H1 (cell line): ENCODE measurements around the gene ZNF202. TPM values are rescaled to one million over a fixed set of nuclear protein-coding genes. Genes with fewer than 3 reads are reported as not detected.

Experiments
- CTCF ChIA-PET: fragments of 300-600 bp; sonication (Branson Sonifier 250); formaldehyde crosslinking; loops from one replicate; lab custom pipeline; 2021; ENCODE audit not compliant: partially characterized antibody; lab: Charles Lee
- POLR2A ChIA-PET: fragments of 300-600 bp; sonication (Branson Sonifier 250); formaldehyde crosslinking; loops from one replicate; lab custom pipeline; 2021; ENCODE audit warnings: inconsistent platforms; ENCODE audit not compliant: partially characterized antibody; lab: Charles Lee
- DNase-seq, 2 experiments: peaks; one replicate each; pipeline versions ENCODE4 v3.0.0 to v3.0.0-alpha.2; 2010 to 2022; ENCODE audit warnings: low spot score in 2 of 2, low read depth in 1 of 2, mixed read lengths in 1 of 2
- FAIRE-seq: peaks from 2 replicates; lab custom pipeline; 2011; peaks lifted over from hg19 to GRCh38; lab: Jason Lieb, UNC
- H2AFZ ChIP-seq: 2 replicates; pipeline ENCODE4 v1.8.1; 2012; ENCODE audit warnings: low read length, inconsistent platforms
- H2AK5ac ChIP-seq: 2 replicates; pipeline ENCODE4 v1.6.1; 2013; ENCODE audit warnings: low read depth, low read length
- H2BK120ac ChIP-seq: replicated peaks from 2 replicates; pipeline ENCODE3; 2013; ENCODE audit warnings: low read depth, low read length, inconsistent platforms
- H2BK12ac ChIP-seq: 2 replicates; pipeline ENCODE4 v1.6.1; 2013; ENCODE audit warnings: low read depth, low read length
- H2BK15ac ChIP-seq: 2 replicates; pipeline ENCODE4 v1.6.1; 2013; ENCODE audit warnings: low read length
- H2BK20ac ChIP-seq: 2 replicates; pipeline ENCODE4 v1.6.1; 2013; ENCODE audit warnings: low read length
- H2BK5ac ChIP-seq: 2 replicates; pipeline ENCODE4 v1.6.1; 2013; ENCODE audit warnings: low read depth, low read length
- H3K14ac ChIP-seq: 2 replicates; pipeline ENCODE4 v1.6.1; 2013; ENCODE audit warnings: inconsistent platforms; ENCODE audit not compliant: insufficient read length
- H3K18ac ChIP-seq: 2 replicates; pipeline ENCODE4 v1.6.1; 2013; ENCODE audit warnings: low read length; ENCODE audit errors: extremely low read depth
- H3K23ac ChIP-seq: 2 replicates; pipeline ENCODE4 v1.6.1; 2013; ENCODE audit warnings: inconsistent platforms; ENCODE audit not compliant: insufficient read length
- H3K23me2 ChIP-seq: 2 replicates; pipeline ENCODE4 v1.6.1; 2013; ENCODE audit warnings: low read depth, low read length
- H3K27ac ChIP-seq: 2 replicates; pipeline ENCODE4 v1.6.1; 2011; ENCODE audit warnings: low read depth, low read length, inconsistent platforms
- H3K27me3 ChIP-seq, 4 experiments: replicated peaks in 1 of 4; 1 replicate in 1 of 4; 2 replicates in 3 of 4; pipeline versions ENCODE4 v1.6.1 to v1.8.1; 2011 to 2013; ENCODE audit warnings: low read length in 3 of 4, mild to moderate bottlenecking in 3 of 4, inconsistent platforms in 2 of 4, mixed read lengths in 2 of 4, moderate library complexity in 1 of 4; ENCODE audit not compliant: control insufficient read depth in 3 of 4, insufficient read depth in 3 of 4; ENCODE audit errors: extremely low read depth in 1 of 4
- H3K36me3 ChIP-seq, 4 experiments: 2 replicates each; pipeline versions ENCODE4 v1.6.1 to v1.8.1; 2011 to 2013; ENCODE audit warnings: mild to moderate bottlenecking in 4 of 4, low read length in 3 of 4, moderate library complexity in 2 of 4, control low read depth in 1 of 4, inconsistent platforms in 1 of 4; ENCODE audit not compliant: insufficient read depth in 4 of 4, control insufficient read depth in 2 of 4
- H3K4ac ChIP-seq: replicated peaks from 2 replicates; pipeline ENCODE3; 2013; ENCODE audit warnings: low read length, low read depth, mixed read lengths, inconsistent platforms; ENCODE audit not compliant: insufficient read length
- H3K4me1 ChIP-seq, 4 experiments: replicated peaks in 1 of 4; 1 replicate in 1 of 4; 2 replicates in 3 of 4; pipeline versions ENCODE4 v1.6.1 to v1.8.1; 2011 to 2013; ENCODE audit warnings: low read length in 3 of 4, inconsistent platforms in 2 of 4, mixed read lengths in 1 of 4; ENCODE audit not compliant: insufficient read depth in 4 of 4, control insufficient read depth in 3 of 4
- H3K4me2 ChIP-seq, 2 experiments: 2 replicates each; pipeline versions ENCODE4 v1.6.1 to v1.8.1; 2011 to 2013; ENCODE audit warnings: low read depth in 2 of 2, low read length in 2 of 2, control low read depth in 1 of 2, inconsistent platforms in 1 of 2, mild to moderate bottlenecking in 1 of 2; ENCODE audit not compliant: insufficient read depth in 1 of 2
- H3K4me3 ChIP-seq, 4 experiments: fragments of 200-600, 300-600 bp in 1 of 4; sonication (generic), shearing (Covaris generic), sonication (Bioruptor Twin) in 1 of 4; 2 replicates each; pipeline versions ENCODE4 v1.5.1 to v1.8.1; 2011 to 2016; ENCODE audit warnings: low read length in 4 of 4, low read depth in 3 of 4, control low read depth in 2 of 4, inconsistent platforms in 2 of 4, mild to moderate bottlenecking in 2 of 4, mixed read lengths in 1 of 4, moderate library complexity in 1 of 4; ENCODE audit not compliant: insufficient read depth in 2 of 4; ENCODE audit errors: extremely low read depth in 1 of 4
- H3K56ac ChIP-seq: replicated peaks from 2 replicates; pipeline ENCODE3; 2013; ENCODE audit warnings: low read depth, mild to moderate bottlenecking, mixed read lengths, low read length, inconsistent platforms; ENCODE audit not compliant: insufficient read length
- H3K79me1 ChIP-seq: 2 replicates; pipeline ENCODE4 v1.6.1; 2013; ENCODE audit warnings: low read depth, low read length, control low read depth
- H3K79me2 ChIP-seq, 2 experiments: 2 replicates each; pipeline versions ENCODE4 v1.6.1 to v1.8.1; 2012 to 2013; ENCODE audit warnings: low read length in 2 of 2, mild to moderate bottlenecking in 2 of 2, inconsistent platforms in 1 of 2; ENCODE audit not compliant: insufficient read depth in 2 of 2, control insufficient read depth in 1 of 2
- H3K9ac ChIP-seq, 4 experiments: replicated peaks in 1 of 4; 1 replicate in 1 of 4; 2 replicates in 3 of 4; pipeline versions ENCODE4 v1.6.1 to v1.8.1; 2011 to 2013; ENCODE audit warnings: low read depth in 3 of 4, low read length in 3 of 4, control low read depth in 2 of 4, mild to moderate bottlenecking in 2 of 4, moderate library complexity in 2 of 4, inconsistent platforms in 1 of 4; ENCODE audit errors: extremely low read depth in 1 of 4
- H3K9me3 ChIP-seq, 2 experiments: 2 replicates each; pipeline versions ENCODE4 v1.6.1 to v1.8.1; 2012 to 2013; ENCODE audit warnings: mild to moderate bottlenecking in 2 of 2, moderate library complexity in 2 of 2, control low read depth in 1 of 2, inconsistent platforms in 1 of 2, low read depth in 1 of 2, low read length in 1 of 2, mixed read lengths in 1 of 2; ENCODE audit not compliant: insufficient read depth in 2 of 2
- H4K20me1 ChIP-seq, 2 experiments: replicated peaks in 1 of 2; 2 replicates each; pipeline versions ENCODE3 to v1.8.1; 2011 to 2013; ENCODE audit warnings: inconsistent platforms in 2 of 2, low read length in 2 of 2, mild to moderate bottlenecking in 1 of 2; ENCODE audit not compliant: insufficient read depth in 2 of 2, control insufficient read depth in 1 of 2
- H4K5ac ChIP-seq: 2 replicates; pipeline ENCODE4 v1.6.1; 2013; ENCODE audit warnings: low read length, low read depth, mixed read lengths, inconsistent platforms; ENCODE audit not compliant: insufficient read length
- H4K8ac ChIP-seq: 2 replicates; pipeline ENCODE4 v1.8.0; 2013; ENCODE audit warnings: mild to moderate bottlenecking, moderate library complexity, low read length, inconsistent platforms; ENCODE audit not compliant: insufficient read depth; ENCODE audit errors: extremely low read depth
- H4K91ac ChIP-seq: replicated peaks from 2 replicates; pipeline ENCODE3; 2013; ENCODE audit warnings: low read length, mixed read lengths, inconsistent platforms; ENCODE audit not compliant: insufficient read length
- POU5F1 ChIP-seq: IDR thresholded peaks from 2 replicates; pipeline ENCODE4 v1.6.1; 2011; ENCODE audit warnings: low read depth, mild to moderate bottlenecking, low read length, moderate library complexity
- RNF2 ChIP-seq: fragments of 200-900, 300-1000 bp; sonication (generic); IDR thresholded peaks from 2 replicates; pipeline ENCODE4 v1.7.1; 2016; ENCODE audit warnings: borderline replicate concordance, low read depth, mild to moderate bottlenecking, antibody characterized with exemption, low read length; ENCODE audit not compliant: poor library complexity, severe bottlenecking; ENCODE audit errors: missing control alignments
- SIX5 ChIP-seq: IDR thresholded peaks from 2 replicates; pipeline ENCODE4 v1.6.1; 2011; ENCODE audit warnings: mild to moderate bottlenecking, low read depth, low read length
- TBP ChIP-seq: IDR thresholded peaks from 2 replicates; pipeline ENCODE4 v1.6.1; 2011; ENCODE audit warnings: low read depth, low read length, improper control_type of control experiment
- WGBS, 2 experiments: shearing (Covaris generic) in 1 of 2; methylation state at CpG; one replicate each; pipeline versions ENCODE4 v1.1.6 to v1.1.7; 2013 to 2015; ENCODE audit warnings: low lambda C conversion rate in 2 of 2, mixed read lengths in 2 of 2, inconsistent platforms in 1 of 2, low coverage in 1 of 2, missing lambda C conversion rate in 1 of 2; ENCODE audit not compliant: insufficient replicate concordance in 2 of 2, insufficient coverage in 1 of 2, insufficient read length in 1 of 2; ENCODE audit errors: extremely low coverage in 1 of 2, missing lambda C conversion rate in 1 of 2; 5-methylcytosine and 5-hydroxymethylcytosine counted together
- polyA plus RNA-seq, 7 experiments: library from polyadenylated mRNA; depleted of rRNA in 3 of 7; stranded (reverse) in 5 of 7; unstranded in 2 of 7; fragments of >200 nt in 5 of 7; fragments of 200-250 nt in 2 of 7; gene quantifications; 1 replicate in 5 of 7; 2 replicates in 1 of 7; 4 replicates in 1 of 7; pipeline versions ENCODE4 v1.2.1 to v1.2.3, GENCODE V29; 2011 to 2013; ENCODE audit warnings: missing spikeins in 2 of 7, mixed read lengths in 2 of 7
- total RNA-seq: library from RNA; stranded (reverse); fragmentation: NEBNext Ultra II Directional; extraction: Animal tissue kit (Norgen Biotek cat#: 25700); gene quantifications from 2 replicates; pipeline ENCODE4 v1.2.1, GENCODE V29; 2021

ZNF202 gene
- total and polyA plus RNA-seq, 2 of the 8 experiments (the other 6 are each of a cell fraction or from before 2014, with no cell fraction given) = 14.1 to 33.9 TPM

- no peak overlapping the region for H2BK20ac ChIP-seq
- ChIA-PET CTCF (interaction anchor here (0.7 to 11.6 kb wide), 3 partner anchors 9 to 414 kb away, joined by 3 to 197 read pairs (median 6); partner anchors contain the start of gene SCN3B), POLR2A (no interaction called here)
- no peaks in the 10 kb centered on the region for H3K9me3 ChIP-seq
- no peaks in the 10 kb centered on the region for H3K4me1 ChIP-seq
- no peak overlapping the region for H2BK120ac ChIP-seq
- no peak overlapping the region; the same call in 1 of the 2 replicates for H3K18ac ChIP-seq
- no peaks in the 10 kb centered on the region for H3K79me2 ChIP-seq
- H4K8ac ChIP-seq = no peak overlapping the region
- no peaks in the 10 kb centered on the region; a peak in 1 of 7 replicates for H3K27me3 ChIP-seq
- H2BK5ac ChIP-seq = no peak overlapping the region
- H2BK12ac ChIP-seq = no peak overlapping the region
- H3K23ac ChIP-seq = no peak overlapping the region
- no peak overlapping the region for H2AFZ ChIP-seq
- no peak overlapping the region for H3K4ac ChIP-seq
- no peak overlapping the region for H3K27ac ChIP-seq
- no peak overlapping the region for H2AK5ac ChIP-seq
- no peak overlapping the region for H3K56ac ChIP-seq
- no peaks in the 10 kb centered on the region for H3K36me3 ChIP-seq
- H4K91ac ChIP-seq = no peak overlapping the region
- H2BK15ac ChIP-seq = no peak overlapping the region
- no peak overlapping the region for H3K14ac ChIP-seq
- no peaks in the 10 kb centered on the region for H3K79me1 ChIP-seq
- H3K23me2 ChIP-seq = no peaks in the 10 kb centered on the region
- H3K4me3 ChIP-seq = no peak overlapping the region
- no peak for DNase-seq
- no peak overlapping the region for H3K9ac ChIP-seq
- no peak overlapping the region for H4K5ac ChIP-seq
- WGBS, 2 experiments = 85% methylated on average over 7 of the region's 9 CpGs; no CpG with 5 or more reads in 1 of the 2 experiments
- no peak for FAIRE-seq
- no peak overlapping the region for H3K4me2 ChIP-seq
- H4K20me1 ChIP-seq = no peaks in the 10 kb centered on the region
- TF ChIP-seq SIX5 (no peak), TBP (no peak), RNF2 (no peak), POU5F1 (no peak)
Observed at GRCh38 chr11:123702139-123702538, 39.3 kb downstream of the ZNF202 start.
